ENCODE data around the gene NFS1. TPM values are rescaled to one million over a fixed set of nuclear protein-coding genes. Genes with fewer than 3 reads are reported as not detected.
A peak's percentile ranks its signal among the peaks of the same experiment; 100 is the strongest.

The NFS1 gene
- total and polyA plus RNA-seq, 2 donors (not counting 1 experiment from before 2014, with no cell fraction given): 29.0 to 30.6 TPM

DNA sequence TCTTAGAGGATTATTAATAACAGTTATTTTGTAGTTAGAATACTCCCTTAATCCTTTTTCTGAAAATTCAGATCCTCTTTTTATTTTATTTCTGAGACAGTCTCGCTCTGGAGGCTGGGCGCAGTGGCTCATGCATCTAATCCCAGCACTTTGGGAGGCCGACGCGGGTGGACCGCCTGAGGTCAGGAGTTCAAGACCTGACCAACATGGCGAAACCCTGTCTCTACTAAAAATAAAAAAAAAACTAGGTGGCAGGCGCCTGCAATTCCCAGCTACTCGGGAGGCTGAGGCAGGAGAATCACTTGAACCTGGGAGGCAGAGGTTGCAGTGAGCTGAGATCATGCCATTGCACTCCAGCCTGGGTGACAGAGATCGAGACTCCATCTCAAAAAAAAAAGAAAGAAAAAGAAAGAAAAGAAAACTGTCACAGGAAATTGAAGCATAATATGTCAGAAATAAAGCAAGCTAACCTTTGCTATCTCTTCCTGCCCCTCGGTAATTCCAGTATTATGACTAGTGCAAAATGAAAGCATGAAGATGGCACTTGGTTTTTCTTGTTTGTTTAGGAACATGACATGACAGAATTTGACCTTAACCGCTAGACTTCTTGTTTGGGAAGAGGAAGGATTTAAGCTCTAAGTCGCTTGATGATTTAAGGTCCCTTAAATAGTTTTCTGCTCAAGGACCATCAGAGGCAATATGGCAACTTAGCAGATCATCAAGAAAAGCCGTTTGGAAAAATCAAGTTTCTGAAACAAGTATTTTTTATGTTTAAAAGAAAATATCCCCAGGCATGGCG is 44.7 kb upstream of the NFS1 start:
- ChIA-PET POLR2A (interaction anchor here (0.6 to 5.0 kb wide), 13 partner anchors 26 to 289 kb away, joined by 3 to 259 read pairs (median 11); partner anchors contain the start of genes CEP250, CPNE1, NFS1 and PHF20), CTCF (interaction anchor here (0.6 to 5.3 kb wide), 9 partner anchors 9 to 210 kb away, joined by 3 to 82 read pairs (median 5); partner anchors contain the start of genes PHF20 and SCAND1)
- no peaks in the 10 kb centered on the region for H3K9me3 Mint-ChIP-seq (ENCODE audit: insufficient read depth)
- WGBS (ENCODE audit: insufficient coverage): 58% methylated on average over 10 of the region's 15 CpGs
- no peak for ATAC-seq (ENCODE audit: low read depth)
- H3K27ac Mint-ChIP-seq: peak overlapping the region; percentile 100
- no peaks in the 10 kb centered on the region for H3K27me3 ChIP-seq (replicated peaks in 1 of 4; ENCODE audit: control extremely low read depth in 1 of 4, control insufficient read depth in 3 of 4, insufficient read depth in 4 of 4, low read length in 3 of 4)
- no peaks in the 10 kb centered on the region for H3K27me3 Mint-ChIP-seq
- no peaks in the 10 kb centered on the region for H3K9me3 ChIP-seq (ENCODE audit: control extremely low read depth in 1 of 3, control insufficient read depth in 2 of 3, insufficient read depth in 1 of 3, low read length in 2 of 3)
- peak overlapping the region; percentile 100 for H3K9ac ChIP-seq (ENCODE audit: low read length)
- peak overlapping the region; percentile 89 for H3K4me2 ChIP-seq (replicated peaks; ENCODE audit: low read depth, low read length, poor library complexity, severe bottlenecking)
- DNase-seq: no peak
- peak overlapping the region; percentile 14 to 99 (median 86) for H3K4me3 ChIP-seq (ENCODE audit: control extremely low read depth in 1 of 5, extremely low read depth in 1 of 5, insufficient read depth in 1 of 5, low read depth in 2 of 5, low read length in 4 of 5)
- peaks cover 21% of the 10 kb centered on the region for H4K20me1 ChIP-seq (ENCODE audit: control insufficient read depth, insufficient read depth, low read length, poor library complexity, severe bottlenecking)
- H3K36me3 ChIP-seq (replicated peaks in 1 of 2; ENCODE audit: control extremely low read depth in 1 of 2, control insufficient read depth in 1 of 2, extremely low read depth in 1 of 2, insufficient read depth in 2 of 2, low read length in 1 of 2): peaks cover 0 to 19% of the 10 kb centered on the region in 2 experiments
- intact Hi-C loops (cut with micrococcal nuclease): loop anchor here (1.0 to 2.0 kb wide), 4 partner anchors 24 to 289 kb away; partner anchors contain the start of genes CEP250 and ERGIC3
- H3K79me2 ChIP-seq (ENCODE audit: control insufficient read depth, insufficient read depth, low read length): peaks cover 48% of the 10 kb centered on the region
- H3K4me3 Mint-ChIP-seq: peak overlapping the region; percentile 95
- TF ChIP-seq, protein P1, sequence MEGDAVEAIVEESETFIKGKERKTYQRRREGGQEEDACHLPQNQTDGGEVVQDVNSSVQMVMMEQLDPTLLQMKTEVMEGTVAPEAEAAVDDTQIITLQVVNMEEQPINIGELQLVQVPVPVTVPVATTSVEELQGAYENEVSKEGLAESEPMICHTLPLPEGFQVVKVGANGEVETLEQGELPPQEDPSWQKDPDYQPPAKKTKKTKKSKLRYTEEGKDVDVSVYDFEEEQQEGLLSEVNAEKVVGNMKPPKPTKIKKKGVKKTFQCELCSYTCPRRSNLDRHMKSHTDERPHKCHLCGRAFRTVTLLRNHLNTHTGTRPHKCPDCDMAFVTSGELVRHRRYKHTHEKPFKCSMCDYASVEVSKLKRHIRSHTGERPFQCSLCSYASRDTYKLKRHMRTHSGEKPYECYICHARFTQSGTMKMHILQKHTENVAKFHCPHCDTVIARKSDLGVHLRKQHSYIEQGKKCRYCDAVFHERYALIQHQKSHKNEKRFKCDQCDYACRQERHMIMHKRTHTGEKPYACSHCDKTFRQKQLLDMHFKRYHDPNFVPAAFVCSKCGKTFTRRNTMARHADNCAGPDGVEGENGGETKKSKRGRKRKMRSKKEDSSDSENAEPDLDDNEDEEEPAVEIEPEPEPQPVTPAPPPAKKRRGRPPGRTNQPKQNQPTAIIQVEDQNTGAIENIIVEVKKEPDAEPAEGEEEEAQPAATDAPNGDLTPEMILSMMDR (IDR thresholded peaks at IDR 0.05): no peak
- TF ChIP-seq EZH2 (IDR thresholded peaks at IDR 0.05; ENCODE audit: borderline replicate concordance, insufficient read depth, low read depth, low read length, poor library complexity, severe bottlenecking): no peak
- peak overlapping the region; percentile 96 to 100 for H3K27ac ChIP-seq (ENCODE audit: low read length in 2 of 2)
- peaks cover 32 to 35% of the 10 kb centered on the region in 2 donors for H3K4me1 ChIP-seq (ENCODE audit: control insufficient read depth in 2 of 2, insufficient read depth in 2 of 2, low read length in 2 of 2)
- H2AFZ ChIP-seq (ENCODE audit: insufficient read depth, low read depth, low read length, poor library complexity, severe bottlenecking): peak overlapping the region; percentile 35
- H3K4me1 Mint-ChIP-seq: peaks cover 37% of the 10 kb centered on the region
